Esophagus squamous epithelium (tissue), 4 donors: Measurements from ENCODE around the gene CPNE9.

Source experiments
- POLR2A ChIP-seq, 4 donors: fragments of 450-650 bp; IDR thresholded peaks; one replicate each; pipeline ENCODE4 v1.6.1; 2017; ENCODE audit warnings: antibody characterized with exemption in 4 of 4, mild to moderate bottlenecking in 4 of 4, moderate library complexity in 3 of 4
- TF ChIP-seq, protein P1 (sequence below), 6 experiments: fragments of 450-650 bp in 4 of 6; fragments of 200-600 bp in 2 of 6; sonication (generic) in 2 of 6; IDR thresholded peaks; one replicate each; pipeline ENCODE4 v1.5.1; 2016 to 2019; ENCODE audit warnings: antibody characterized with exemption in 6 of 6, mild to moderate bottlenecking in 4 of 6, moderate library complexity in 4 of 6

DNA sequence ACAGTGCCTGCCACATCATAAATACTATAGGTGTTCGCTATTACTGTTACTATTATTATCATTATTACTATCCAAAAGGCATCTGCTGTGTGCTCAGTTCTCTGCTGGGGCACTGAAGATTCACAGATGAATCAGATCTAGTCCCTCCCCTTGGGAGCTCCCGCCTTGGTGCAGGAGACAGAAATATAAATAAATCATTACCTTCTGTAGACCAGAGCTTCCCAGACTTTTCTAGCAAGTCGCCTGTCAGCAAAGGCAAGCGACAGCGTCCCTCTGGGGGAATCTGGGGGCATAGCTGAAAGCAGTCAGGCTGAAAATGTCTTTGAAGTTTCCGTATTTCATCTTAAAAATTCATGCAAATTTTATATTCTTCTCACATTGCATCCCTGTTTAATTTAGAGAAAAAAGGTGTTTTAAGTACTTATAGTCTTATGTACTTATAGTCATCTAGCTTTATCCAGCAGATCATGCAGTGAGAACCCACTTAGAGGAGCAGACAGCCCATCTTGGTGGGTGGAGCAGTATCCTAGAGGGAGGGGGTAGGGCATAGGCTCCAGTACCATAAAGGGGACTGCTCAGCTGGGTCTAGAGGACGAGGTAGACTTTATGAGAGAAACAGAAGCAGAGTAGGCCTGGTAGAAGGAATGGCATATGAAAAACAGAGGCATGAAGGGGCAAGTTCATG is 17.5 kb downstream of the CPNE9 start:
- TF ChIP-seq, protein P1, sequence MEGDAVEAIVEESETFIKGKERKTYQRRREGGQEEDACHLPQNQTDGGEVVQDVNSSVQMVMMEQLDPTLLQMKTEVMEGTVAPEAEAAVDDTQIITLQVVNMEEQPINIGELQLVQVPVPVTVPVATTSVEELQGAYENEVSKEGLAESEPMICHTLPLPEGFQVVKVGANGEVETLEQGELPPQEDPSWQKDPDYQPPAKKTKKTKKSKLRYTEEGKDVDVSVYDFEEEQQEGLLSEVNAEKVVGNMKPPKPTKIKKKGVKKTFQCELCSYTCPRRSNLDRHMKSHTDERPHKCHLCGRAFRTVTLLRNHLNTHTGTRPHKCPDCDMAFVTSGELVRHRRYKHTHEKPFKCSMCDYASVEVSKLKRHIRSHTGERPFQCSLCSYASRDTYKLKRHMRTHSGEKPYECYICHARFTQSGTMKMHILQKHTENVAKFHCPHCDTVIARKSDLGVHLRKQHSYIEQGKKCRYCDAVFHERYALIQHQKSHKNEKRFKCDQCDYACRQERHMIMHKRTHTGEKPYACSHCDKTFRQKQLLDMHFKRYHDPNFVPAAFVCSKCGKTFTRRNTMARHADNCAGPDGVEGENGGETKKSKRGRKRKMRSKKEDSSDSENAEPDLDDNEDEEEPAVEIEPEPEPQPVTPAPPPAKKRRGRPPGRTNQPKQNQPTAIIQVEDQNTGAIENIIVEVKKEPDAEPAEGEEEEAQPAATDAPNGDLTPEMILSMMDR (IDR thresholded peaks at IDR 0.05), result no peak
- no peak for TF ChIP-seq POLR2A (IDR thresholded peaks at IDR 0.05)
